ENCODE measurements around the gene COL6A1.

The COL6A1 gene

GRCh38 chr21:45972353-45972715 lies 9.2 kb upstream of the COL6A1 start:
- Histone ChIP-seq H3K4me3 (ENCODE audit: low read depth, low read length, poor library complexity, severe bottlenecking) (no peak overlapping the region), H3K36me3 (ENCODE audit: insufficient read depth, low read length) (no peaks in the 10 kb centered on the region), H3K27me3 (ENCODE audit: insufficient read depth, low read length) (no peaks in the 10 kb centered on the region), H4K20me1 (ENCODE audit: insufficient read depth, low read length) (no peaks in the 10 kb centered on the region), H3K9me2 (ENCODE audit: low read depth, low read length) (no peaks in the 10 kb centered on the region), H3F3A (ENCODE audit: insufficient read depth, low read length) (no peaks in the 10 kb centered on the region), H3K79me2 (ENCODE audit: insufficient read depth, low read length) (no peaks in the 10 kb centered on the region), H3K9ac (ENCODE audit: low read length) (no peak overlapping the region), H3K4me2 (ENCODE audit: low read length) (no peak overlapping the region), H3K4me1 (ENCODE audit: insufficient read depth, low read length, severe bottlenecking) (no peaks in the 10 kb centered on the region), H3K9me3 (ENCODE audit: low read length) (no peaks in the 10 kb centered on the region), H2AFZ (ENCODE audit: low read length) (no peak overlapping the region), H3K27ac (ENCODE audit: low read depth, low read length, poor library complexity, severe bottlenecking) (no peak overlapping the region)
- TF ChIP-seq CTCF (IDR thresholded peaks at IDR 0.05; ENCODE audit: low read length), result no peak
- TF ChIP-seq EZH2 (IDR thresholded peaks at IDR 0.05; ENCODE audit: borderline replicate concordance, low read length), result no peak

GRCh38 chr21:45972716-45973474 lies 8.7 kb upstream of the COL6A1 start:
- H4K20me1 ChIP-seq (ENCODE audit: insufficient read depth, low read length), result no peaks in the 10 kb centered on the region
- no peak overlapping the region for H3K27ac ChIP-seq (ENCODE audit: low read depth, low read length, poor library complexity, severe bottlenecking)
- no peaks in the 10 kb centered on the region for H3K4me1 ChIP-seq (ENCODE audit: insufficient read depth, low read length, severe bottlenecking)
- H3F3A ChIP-seq (ENCODE audit: insufficient read depth, low read length), result no peaks in the 10 kb centered on the region
- no peaks in the 10 kb centered on the region for H3K36me3 ChIP-seq (ENCODE audit: insufficient read depth, low read length)
- H3K4me3 ChIP-seq (ENCODE audit: low read depth, low read length, poor library complexity, severe bottlenecking), result no peak overlapping the region
- H3K79me2 ChIP-seq (ENCODE audit: insufficient read depth, low read length), result no peaks in the 10 kb centered on the region
- H2AFZ ChIP-seq (ENCODE audit: low read length), result no peak overlapping the region
- no peak for TF ChIP-seq EZH2 (IDR thresholded peaks at IDR 0.05; ENCODE audit: borderline replicate concordance, low read length)
- TF ChIP-seq CTCF (IDR thresholded peaks at IDR 0.05; ENCODE audit: low read length), result no peak
- H3K9ac ChIP-seq (ENCODE audit: low read length), result no peak overlapping the region
- H3K9me2 ChIP-seq (ENCODE audit: low read depth, low read length), result no peaks in the 10 kb centered on the region
- no peaks in the 10 kb centered on the region for H3K27me3 ChIP-seq (ENCODE audit: insufficient read depth, low read length)
- no peak overlapping the region for H3K4me2 ChIP-seq (ENCODE audit: low read length)
- H3K9me3 ChIP-seq (ENCODE audit: low read length), result no peaks in the 10 kb centered on the region

GRCh38 chr21:45973475-45974072 lies 8.0 kb upstream of the COL6A1 start:
- Histone ChIP-seq H3K9ac (ENCODE audit: low read length) (no peak overlapping the region), H3K9me2 (ENCODE audit: low read depth, low read length) (no peaks in the 10 kb centered on the region), H4K20me1 (ENCODE audit: insufficient read depth, low read length) (no peaks in the 10 kb centered on the region), H3K79me2 (ENCODE audit: insufficient read depth, low read length) (no peaks in the 10 kb centered on the region), H3K27me3 (ENCODE audit: insufficient read depth, low read length) (no peaks in the 10 kb centered on the region), H3F3A (ENCODE audit: insufficient read depth, low read length) (no peaks in the 10 kb centered on the region), H3K4me1 (ENCODE audit: insufficient read depth, low read length, severe bottlenecking) (no peaks in the 10 kb centered on the region), H3K9me3 (ENCODE audit: low read length) (no peaks in the 10 kb centered on the region), H3K27ac (ENCODE audit: low read depth, low read length, poor library complexity, severe bottlenecking) (no peak overlapping the region), H3K36me3 (ENCODE audit: insufficient read depth, low read length) (no peaks in the 10 kb centered on the region), H3K4me3 (ENCODE audit: low read depth, low read length, poor library complexity, severe bottlenecking) (no peak overlapping the region), H2AFZ (ENCODE audit: low read length) (no peak overlapping the region), H3K4me2 (ENCODE audit: low read length) (no peak overlapping the region)
- TF ChIP-seq CTCF (IDR thresholded peaks at IDR 0.05; ENCODE audit: low read length) (peak; percentile 33; the same call in 1 of the 2 replicates), EZH2 (IDR thresholded peaks at IDR 0.05; ENCODE audit: borderline replicate concordance, low read length) (no peak)
